Measurements from ENCODE around the gene A4GALT. TPM values are rescaled to one million over a fixed set of nuclear protein-coding genes. Genes with fewer than 3 reads are reported as not detected.

Gene A4GALT
- total RNA-seq, 1 donor from 2014 or later = 2.6 TPM

- Histone ChIP-seq H2AFZ (replicated peaks) (no peak overlapping the region), H3K9me3 (ENCODE audit: low read depth) (no peaks in the 10 kb centered on the region), H4K20me1 (ENCODE audit: low read depth) (peaks cover 12% of the 10 kb centered on the region), H3K9ac (no peak overlapping the region), H3K27me3 (no peaks in the 10 kb centered on the region), H3K27ac (no peak overlapping the region), H3K4me2 (no peak overlapping the region), H3F3A (ENCODE audit: low read depth) (no peaks in the 10 kb centered on the region), H3K36me3 (no peaks in the 10 kb centered on the region), H3K79me2 (ENCODE audit: low read depth) (peaks cover 6% of the 10 kb centered on the region), H3K4me3 (no peak overlapping the region), H3K4me1 (no peaks in the 10 kb centered on the region)
- Mint-ChIP-seq H3K4me1 (peaks cover 5% of the 10 kb centered on the region), H3K27me3 (ENCODE audit: insufficient read depth, low read depth) (peaks cover 4% of the 10 kb centered on the region), H3K4me3 (no peak overlapping the region), H3K27ac (no peak overlapping the region), H3K36me3 (peaks cover 3% of the 10 kb centered on the region), H3K9me3 (peaks cover 3% of the 10 kb centered on the region)
- TF ChIP-seq EZH2phosphoT487 (IDR thresholded peaks at IDR 0.05) = no peak
- no peak for TF ChIP-seq CTCF (IDR thresholded peaks at IDR 0.05)
- no peak for TF ChIP-seq EZH2 (IDR thresholded peaks at IDR 0.05)
- DNase-seq (ENCODE audit: low spot score) = peak; percentile 32
These were observed 15.8 kb downstream of the A4GALT start for GRCh38 chr22:42704896-42705295.

- Histone ChIP-seq H3K4me1 (no peaks in the 10 kb centered on the region), H2AFZ (replicated peaks) (no peak overlapping the region), H3K79me2 (ENCODE audit: low read depth) (peaks cover 4% of the 10 kb centered on the region), H3K4me2 (no peak overlapping the region), H3K27me3 (no peaks in the 10 kb centered on the region), H3K9ac (no peak overlapping the region), H3K4me3 (no peak overlapping the region), H3K36me3 (no peaks in the 10 kb centered on the region), H3K27ac (no peak overlapping the region), H4K20me1 (ENCODE audit: low read depth) (peaks cover 22% of the 10 kb centered on the region), H3F3A (ENCODE audit: low read depth) (no peaks in the 10 kb centered on the region), H3K9me3 (ENCODE audit: low read depth) (no peaks in the 10 kb centered on the region)
- DNase-seq (ENCODE audit: low spot score) = no peak
- no peak overlapping the region for H3K27ac Mint-ChIP-seq
- TF ChIP-seq CTCF (IDR thresholded peaks at IDR 0.05) (no peak), EZH2 (IDR thresholded peaks at IDR 0.05) (no peak), EZH2phosphoT487 (IDR thresholded peaks at IDR 0.05) (no peak)
- peaks cover 2% of the 10 kb centered on the region for H3K27me3 Mint-ChIP-seq (ENCODE audit: insufficient read depth, low read depth)
- H3K4me1 Mint-ChIP-seq = peaks cover 16% of the 10 kb centered on the region
- H3K36me3 Mint-ChIP-seq = no peaks in the 10 kb centered on the region
- no peak overlapping the region for H3K4me3 Mint-ChIP-seq
- no peaks in the 10 kb centered on the region for H3K9me3 Mint-ChIP-seq
These were observed 18.0 kb downstream of the A4GALT start for GRCh38 chr22:42702675-42703074.

GRCh38 chr22:42701694-42702093 is 19.0 kb downstream of the A4GALT start:
- H3K36me3 Mint-ChIP-seq = no peaks in the 10 kb centered on the region
- H3K4me3 ChIP-seq = no peak overlapping the region
- no peak overlapping the region for H3K4me3 Mint-ChIP-seq
- H3K4me1 Mint-ChIP-seq = peaks cover 20% of the 10 kb centered on the region
- H3K27ac Mint-ChIP-seq = no peak overlapping the region
- no peak overlapping the region for H2AFZ ChIP-seq (replicated peaks)
- no peak overlapping the region for H3K4me2 ChIP-seq
- H3K27me3 Mint-ChIP-seq (ENCODE audit: insufficient read depth, low read depth) = peaks cover 2% of the 10 kb centered on the region
- no peaks in the 10 kb centered on the region for H3K4me1 ChIP-seq
- no peak for TF ChIP-seq EZH2phosphoT487 (IDR thresholded peaks at IDR 0.05)
- TF ChIP-seq CTCF (IDR thresholded peaks at IDR 0.05) = no peak
- TF ChIP-seq EZH2 (IDR thresholded peaks at IDR 0.05) = no peak
- H3K79me2 ChIP-seq (ENCODE audit: low read depth) = no peaks in the 10 kb centered on the region
- H3K9me3 Mint-ChIP-seq = no peaks in the 10 kb centered on the region
- no peak overlapping the region for H3K9ac ChIP-seq
- no peaks in the 10 kb centered on the region for H3F3A ChIP-seq (ENCODE audit: low read depth)
- no peak for DNase-seq (ENCODE audit: low spot score)
- H3K27ac ChIP-seq = no peak overlapping the region
- H3K36me3 ChIP-seq = no peaks in the 10 kb centered on the region
- no peaks in the 10 kb centered on the region for H3K9me3 ChIP-seq (ENCODE audit: low read depth)
- no peaks in the 10 kb centered on the region for H3K27me3 ChIP-seq
- peaks cover 22% of the 10 kb centered on the region for H4K20me1 ChIP-seq (ENCODE audit: low read depth)
